IPS-20b (cell line): ENCODE results near the gene MRPS34.

ENCODE experiments used
- H3K27ac ChIP-seq: one replicate; pipeline ENCODE4 v1.5.1; 2013; ENCODE audit warnings: low read length
- H3K27me3 ChIP-seq: 2 replicates; pipeline ENCODE4 v1.6.1; 2013; ENCODE audit warnings: mild to moderate bottlenecking, low read length, inconsistent platforms; ENCODE audit not compliant: insufficient read depth
- H3K36me3 ChIP-seq: 2 replicates; pipeline ENCODE4 v1.6.1; 2013; ENCODE audit warnings: low read depth, mild to moderate bottlenecking, inconsistent platforms, low read length, moderate library complexity; ENCODE audit not compliant: insufficient read depth
- H3K4me1 ChIP-seq: 2 replicates; pipeline ENCODE4 v1.6.1; 2013; ENCODE audit warnings: mild to moderate bottlenecking, control low read depth, inconsistent platforms, low read length, moderate library complexity; ENCODE audit not compliant: insufficient read depth
- H3K4me3 ChIP-seq: 2 replicates; pipeline ENCODE4 v1.5.1; 2013; ENCODE audit warnings: mild to moderate bottlenecking, low read length, inconsistent platforms
- H3K9ac ChIP-seq: 2 replicates; pipeline ENCODE4 v1.6.1; 2013; ENCODE audit warnings: low read depth, mild to moderate bottlenecking, inconsistent platforms, low read length, moderate library complexity
- H3K9me3 ChIP-seq: 2 replicates; pipeline ENCODE4 v1.6.1; 2013; ENCODE audit warnings: mild to moderate bottlenecking, low read depth, low read length, inconsistent platforms; ENCODE audit not compliant: insufficient read depth

MRPS34 gene

DNA sequence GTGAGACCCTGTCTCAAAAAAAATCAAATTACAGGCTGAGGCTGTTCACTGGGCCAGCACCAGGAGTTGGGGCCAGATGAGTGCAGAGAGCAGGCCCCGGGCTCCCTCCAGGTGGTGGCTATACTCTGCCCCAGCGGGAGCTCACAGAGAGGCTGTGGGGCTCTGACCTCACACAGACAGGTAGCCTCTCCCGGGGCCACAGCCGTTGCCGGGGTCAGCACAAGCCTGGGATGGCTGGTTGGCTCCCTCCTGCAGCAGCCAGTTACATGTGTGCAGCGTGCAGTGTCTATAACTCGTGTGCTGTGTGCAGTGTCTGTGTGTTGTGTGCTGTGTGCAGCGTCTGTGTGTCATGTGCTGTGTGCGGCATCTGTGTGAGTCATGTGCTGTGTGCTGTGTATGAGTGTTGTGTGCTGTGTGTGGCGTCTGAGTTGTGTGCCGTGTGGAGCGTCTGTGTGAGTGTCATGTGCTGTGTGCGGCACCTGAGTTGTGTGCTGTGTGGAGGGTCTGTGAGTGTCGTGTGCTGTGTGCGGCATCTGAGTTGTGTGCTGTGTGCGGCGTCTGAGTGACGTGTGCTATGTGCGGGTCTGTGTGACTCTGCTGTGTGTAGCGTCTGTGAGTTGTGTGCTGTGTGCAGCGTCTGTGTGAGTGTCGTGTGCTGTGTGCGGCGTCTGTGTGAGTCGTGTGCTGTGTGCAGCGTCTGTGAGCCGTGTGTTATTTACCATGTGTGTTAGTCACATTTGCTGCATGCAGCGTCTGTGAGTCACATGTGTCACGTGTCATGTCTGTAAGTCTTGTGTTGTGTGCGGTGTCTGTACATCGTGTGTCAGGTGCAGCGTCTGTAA, 46.1 kb downstream of the MRPS34 start:
- H3K27me3 ChIP-seq: no peaks in the 10 kb centered on the region
- H3K27ac ChIP-seq: no peak overlapping the region
- H3K4me1 ChIP-seq: no peaks in the 10 kb centered on the region
- H3K9me3 ChIP-seq: no peaks in the 10 kb centered on the region
- H3K9ac ChIP-seq: no peak overlapping the region
- no peak overlapping the region for H3K4me3 ChIP-seq
- peaks cover 10% of the 10 kb centered on the region; the same call in 1 of the 2 replicates for H3K36me3 ChIP-seq

DNA sequence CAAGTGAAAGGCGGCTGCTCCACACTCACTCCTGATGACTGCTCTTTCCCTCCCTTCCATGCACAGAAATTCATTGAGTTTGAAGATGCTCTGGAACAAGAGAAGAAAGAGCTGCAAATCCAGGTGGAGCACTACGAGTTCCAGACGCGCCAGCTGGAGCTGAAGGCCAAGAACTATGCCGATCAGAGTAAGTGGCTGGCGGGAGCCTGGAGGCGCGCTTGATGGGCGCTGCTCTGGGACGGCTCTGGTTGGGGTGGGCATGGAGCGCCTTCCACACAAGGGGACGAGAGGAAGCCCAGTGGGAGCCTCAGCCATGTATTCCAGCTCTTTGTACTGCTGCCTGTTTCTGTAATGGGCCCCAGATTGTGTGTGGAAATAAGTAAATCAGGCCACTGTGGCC, 48.4 kb downstream of the MRPS34 start:
- Histone ChIP-seq H3K4me1 (no peaks in the 10 kb centered on the region), H3K36me3 (peaks cover 10% of the 10 kb centered on the region; the same call in 1 of the 2 replicates), H3K27ac (no peak overlapping the region), H3K4me3 (no peak overlapping the region), H3K9ac (no peak overlapping the region), H3K9me3 (no peaks in the 10 kb centered on the region), H3K27me3 (no peaks in the 10 kb centered on the region)

DNA sequence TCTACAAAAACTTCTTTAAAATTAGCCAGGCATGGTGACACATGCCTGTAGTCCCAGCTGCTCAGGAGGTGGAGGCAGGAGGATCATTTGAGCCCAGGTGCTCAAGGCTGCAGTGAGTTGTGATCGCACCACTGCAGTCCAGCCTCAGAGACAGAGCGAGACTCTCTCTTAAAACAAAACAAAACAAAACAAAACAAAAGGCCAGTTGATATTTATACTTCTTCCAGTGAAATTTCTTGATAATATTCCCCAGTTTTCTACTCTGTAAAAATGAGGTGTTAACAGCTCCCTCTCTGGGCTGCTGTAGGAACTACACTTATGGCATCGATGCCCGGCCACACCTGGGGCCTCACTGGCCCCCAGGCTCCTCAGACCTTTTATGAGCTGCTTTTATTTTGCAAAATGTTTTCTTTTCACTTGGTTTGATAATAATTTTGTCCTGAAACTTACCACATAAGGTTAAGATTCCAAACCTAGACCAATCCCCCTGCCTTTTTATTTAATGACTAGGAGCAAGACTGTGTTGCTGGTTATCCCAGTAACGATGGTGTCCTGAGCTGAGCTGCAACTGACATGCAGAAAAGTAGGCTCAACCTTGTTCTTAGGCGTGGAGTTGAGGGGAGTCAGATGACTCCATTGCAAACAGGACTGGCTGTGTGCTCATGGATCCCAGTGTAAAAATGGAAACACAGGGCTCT, 49.3 kb downstream of the MRPS34 start:
- no peaks in the 10 kb centered on the region for H3K27me3 ChIP-seq
- no peak overlapping the region for H3K27ac ChIP-seq
- H3K4me3 ChIP-seq: no peak overlapping the region
- H3K36me3 ChIP-seq: peaks cover 5% of the 10 kb centered on the region; the same call in 1 of the 2 replicates
- no peaks in the 10 kb centered on the region for H3K4me1 ChIP-seq
- H3K9ac ChIP-seq: no peak overlapping the region
- H3K9me3 ChIP-seq: no peaks in the 10 kb centered on the region
